Pancreas (tissue), 10 donors: ENCODE measurements around the gene C17orf114.

Source experiments
- ATAC-seq, 4 donors: fragments of 200-7000 bp; cut with Tn5 transposase; one replicate each; pipeline versions ENCODE4 v1.8.0 to v1.9.1; 2020; ENCODE audit warnings: mild to moderate bottlenecking in 4 of 4, moderate library complexity in 4 of 4
- DNase-seq, 6 donors: peaks; one replicate each; pipeline ENCODE4 v3.0.0-alpha.2; 2020
- FAIRE-seq: peaks from 2 replicates; lab custom pipeline; 2012; peaks lifted over from hg19 to GRCh38; lab: Jason Lieb, UNC
- H3K27ac ChIP-seq, 4 donors: fragments of 200-600 bp; sonication (generic); 1 replicate in 3 of 4; 2 replicates in 1 of 4; pipeline versions ENCODE4 v1.5.0 to v1.8.0; 2020
- H3K27me3 ChIP-seq, 4 donors: fragments of 200-600 bp; one replicate each; pipeline ENCODE4 v1.8.0; 2021
- H3K36me3 ChIP-seq, 3 donors: fragments of 200-600 bp; sonication (generic) in 1 of 3; one replicate each; pipeline versions ENCODE4 v1.5.0 to v1.8.0; 2020 to 2021
- H3K4me1 ChIP-seq, 3 donors: fragments of 200-600 bp; one replicate each; pipeline ENCODE4 v1.8.0; 2021
- H3K4me3 ChIP-seq, 4 donors: fragments of 200-600 bp; sonication (generic) in 2 of 4; one replicate each; pipeline versions ENCODE4 v1.5.0 to v1.8.0; 2020 to 2021
- H3K9me3 ChIP-seq, 4 donors: fragments of 200-600 bp; one replicate each; pipeline ENCODE4 v1.8.0; 2021
- WGBS, 2 donors: extraction: QIAGEN DNeasy Blood & Tissue Kit; methylation state at CpG; one replicate each; pipeline ENCODE4 v1.1.7; 2013; 5-methylcytosine and 5-hydroxymethylcytosine counted together
- intact Hi-C, 3 donors: fragments of 100-400 bp; cut with DNase I; formaldehyde crosslinking; loops; one replicate each; pipeline versions ENCODE4 v1.11.1 to v1.14.2; 2022
- TF ChIP-seq, protein P1 (sequence below), 4 donors: fragments of 200-600 bp; sonication (generic) in 3 of 4; IDR thresholded peaks; one replicate each; pipeline versions ENCODE4 v1.5.0 to v1.8.0; 2021; ENCODE audit warnings: antibody characterized with exemption in 4 of 4
- donor health status: healthy with polysubstance abuse.
- donor health status: DM: no; HTN: no; CAD: no; lungs with moderate emphysema.
- donor health status: DM: no; HTN: no; CAD: no.
- donor health status: control.
- donor health status: control.
- donor health status: Bipolar disorder and iron deficiency.
- donor health status: DM: yes; HTN: yes; CAD: no.
- donor health status: DM: no; HTN: no; CAD: no.
- donor health status: DM: no; HTN: no; CAD: no.
- donor health status: DM: yes; HTN: yes; CAD: no.

C17orf114 gene

DNA sequence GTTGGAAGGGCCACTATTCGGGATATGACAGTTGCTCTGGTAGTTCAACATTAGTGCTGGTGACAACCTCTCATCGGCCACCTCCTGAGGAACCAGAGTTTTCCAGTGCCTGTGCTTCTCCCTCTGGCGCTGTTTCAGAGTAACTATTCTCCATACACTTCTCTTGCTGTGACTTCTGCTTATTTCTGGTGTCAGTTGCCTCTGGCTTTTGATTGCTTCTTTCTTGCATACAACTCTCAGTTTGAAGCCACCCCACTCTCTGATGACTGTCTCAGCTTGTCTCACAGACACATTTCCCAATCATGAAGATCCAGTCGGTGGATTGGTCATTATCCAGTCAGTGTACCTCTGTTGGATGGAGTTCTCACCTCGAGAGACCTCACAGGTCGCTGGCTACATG is 33.8 kb downstream of the C17orf114 start:
- no peaks in the 10 kb centered on the region for H3K36me3 ChIP-seq
- H3K4me3 ChIP-seq: no peak overlapping the region
- 61 to 74% methylated on average over 6 of the region's 6 CpGs for WGBS, 2 donors
- ATAC-seq (peak in 1 of 4 donors; percentile 8), FAIRE-seq (no peak), DNase-seq (no peak)
- no peak overlapping the region for H3K27ac ChIP-seq
- TF ChIP-seq, protein P1, sequence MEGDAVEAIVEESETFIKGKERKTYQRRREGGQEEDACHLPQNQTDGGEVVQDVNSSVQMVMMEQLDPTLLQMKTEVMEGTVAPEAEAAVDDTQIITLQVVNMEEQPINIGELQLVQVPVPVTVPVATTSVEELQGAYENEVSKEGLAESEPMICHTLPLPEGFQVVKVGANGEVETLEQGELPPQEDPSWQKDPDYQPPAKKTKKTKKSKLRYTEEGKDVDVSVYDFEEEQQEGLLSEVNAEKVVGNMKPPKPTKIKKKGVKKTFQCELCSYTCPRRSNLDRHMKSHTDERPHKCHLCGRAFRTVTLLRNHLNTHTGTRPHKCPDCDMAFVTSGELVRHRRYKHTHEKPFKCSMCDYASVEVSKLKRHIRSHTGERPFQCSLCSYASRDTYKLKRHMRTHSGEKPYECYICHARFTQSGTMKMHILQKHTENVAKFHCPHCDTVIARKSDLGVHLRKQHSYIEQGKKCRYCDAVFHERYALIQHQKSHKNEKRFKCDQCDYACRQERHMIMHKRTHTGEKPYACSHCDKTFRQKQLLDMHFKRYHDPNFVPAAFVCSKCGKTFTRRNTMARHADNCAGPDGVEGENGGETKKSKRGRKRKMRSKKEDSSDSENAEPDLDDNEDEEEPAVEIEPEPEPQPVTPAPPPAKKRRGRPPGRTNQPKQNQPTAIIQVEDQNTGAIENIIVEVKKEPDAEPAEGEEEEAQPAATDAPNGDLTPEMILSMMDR (IDR thresholded peaks at IDR 0.05): no peak
- H3K4me1 ChIP-seq: no peaks in the 10 kb centered on the region
- H3K27me3 ChIP-seq: no peaks in the 10 kb centered on the region
- intact Hi-C loops: no loop called here
- H3K9me3 ChIP-seq: no peaks in the 10 kb centered on the region

DNA sequence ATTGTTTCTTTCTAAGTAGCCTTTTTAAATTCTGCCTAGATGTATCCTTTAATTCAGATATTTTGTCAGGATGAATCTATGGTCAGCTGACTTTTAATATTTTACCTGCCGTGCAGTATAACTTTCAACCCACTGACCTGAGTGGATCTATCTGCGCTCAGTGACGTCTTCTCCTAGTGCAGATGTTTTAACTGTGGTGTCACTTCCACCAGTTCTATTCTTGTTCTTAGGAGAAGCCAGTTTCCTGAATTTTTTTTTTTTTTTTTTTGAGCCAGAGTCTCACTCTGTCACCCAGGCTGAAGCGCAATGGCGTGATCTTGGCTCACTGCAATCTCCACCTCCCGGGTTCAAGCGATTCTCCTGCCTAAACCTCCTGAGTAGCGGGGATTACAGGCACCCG is 35.4 kb downstream of the C17orf114 start:
- H3K4me3 ChIP-seq: no peak overlapping the region
- FAIRE-seq (no peak), DNase-seq (no peak), ATAC-seq (peak in 2 of 4 donors; percentile 36 to 44)
- no peaks in the 10 kb centered on the region for H3K9me3 ChIP-seq
- 77 to 86% methylated on average over 9 of the region's 9 CpGs for whole genome bisulfite sequencing, 2 donors
- TF ChIP-seq, protein P1 (IDR thresholded peaks at IDR 0.05): no peak
- H3K27me3 ChIP-seq: no peaks in the 10 kb centered on the region
- peak overlapping the region in 1 of 4 donors; percentile 39 for H3K27ac ChIP-seq
- H3K4me1 ChIP-seq: no peaks in the 10 kb centered on the region
- H3K36me3 ChIP-seq: no peaks in the 10 kb centered on the region
- intact Hi-C loops: no loop called here

DNA sequence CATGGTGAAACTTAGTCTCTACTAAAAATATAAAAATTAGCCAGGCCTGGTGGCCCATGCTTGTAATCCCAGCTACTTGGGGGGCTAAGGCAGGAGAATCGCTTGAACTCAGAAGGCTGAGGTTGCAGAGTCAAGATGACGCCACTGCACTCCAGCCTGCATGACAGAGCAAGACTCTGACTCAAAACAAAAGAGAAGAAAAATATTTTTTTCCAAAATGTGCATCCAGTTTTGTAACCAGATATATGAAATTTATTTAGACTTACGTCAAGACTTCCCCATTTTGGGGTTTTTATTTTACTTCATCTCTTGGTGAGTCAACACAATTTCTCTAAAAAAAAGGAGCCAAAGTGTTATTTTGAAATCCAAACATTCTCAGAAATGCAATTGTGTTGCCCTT is 35.9 kb downstream of the C17orf114 start:
- 85 to 88% methylated on average over 3 of the region's 3 CpGs for WGBS, 2 donors
- no peak overlapping the region for H3K4me3 ChIP-seq
- peak overlapping the region in 2 of 4 donors; percentile 55 to 59 for H3K27ac ChIP-seq
- TF ChIP-seq, protein P1 (IDR thresholded peaks at IDR 0.05): no peak
- H3K9me3 ChIP-seq: no peaks in the 10 kb centered on the region
- DNase-seq (no peak), ATAC-seq (peak in 2 of 4 donors; percentile 56 to 57), FAIRE-seq (no peak)
- no peaks in the 10 kb centered on the region for H3K27me3 ChIP-seq
- H3K36me3 ChIP-seq: no peaks in the 10 kb centered on the region
- intact Hi-C loops: no loop called here
- H3K4me1 ChIP-seq: no peaks in the 10 kb centered on the region

DNA sequence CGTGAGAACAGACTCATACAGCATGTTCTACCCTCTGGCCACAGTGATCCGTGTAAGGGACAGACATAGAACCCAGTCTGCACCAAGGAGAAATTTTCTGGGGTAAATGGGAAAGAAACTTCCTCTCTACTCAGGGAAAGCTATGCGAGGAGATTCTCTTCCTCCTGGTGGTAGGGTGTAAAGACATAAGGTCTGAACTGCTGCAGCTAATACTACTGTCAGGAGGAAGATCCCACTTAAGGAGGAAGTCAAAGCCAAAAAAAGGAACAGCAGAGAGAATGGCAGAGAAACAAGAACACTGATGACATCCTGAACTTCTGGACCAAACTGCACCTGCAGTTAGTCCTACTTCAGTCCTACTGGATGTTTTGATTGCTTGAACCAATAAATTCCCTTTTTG is 37.5 kb downstream of the C17orf114 start:
- ATAC-seq (peak in 1 of 4 donors; percentile 72), DNase-seq (no peak), FAIRE-seq (no peak)
- H3K4me3 ChIP-seq: no peak overlapping the region
- H3K27ac ChIP-seq: peak overlapping the region in 1 of 4 donors; percentile 15
- no peaks in the 10 kb centered on the region for H3K36me3 ChIP-seq
- H3K27me3 ChIP-seq: no peaks in the 10 kb centered on the region
- 61 to 75% methylated on average over 3 of the region's 3 CpGs for WGBS, 2 donors
- TF ChIP-seq, protein P1 (IDR thresholded peaks at IDR 0.05): no peak
- no peaks in the 10 kb centered on the region for H3K9me3 ChIP-seq
- H3K4me1 ChIP-seq: no peaks in the 10 kb centered on the region
- intact Hi-C loops: no loop called here

DNA sequence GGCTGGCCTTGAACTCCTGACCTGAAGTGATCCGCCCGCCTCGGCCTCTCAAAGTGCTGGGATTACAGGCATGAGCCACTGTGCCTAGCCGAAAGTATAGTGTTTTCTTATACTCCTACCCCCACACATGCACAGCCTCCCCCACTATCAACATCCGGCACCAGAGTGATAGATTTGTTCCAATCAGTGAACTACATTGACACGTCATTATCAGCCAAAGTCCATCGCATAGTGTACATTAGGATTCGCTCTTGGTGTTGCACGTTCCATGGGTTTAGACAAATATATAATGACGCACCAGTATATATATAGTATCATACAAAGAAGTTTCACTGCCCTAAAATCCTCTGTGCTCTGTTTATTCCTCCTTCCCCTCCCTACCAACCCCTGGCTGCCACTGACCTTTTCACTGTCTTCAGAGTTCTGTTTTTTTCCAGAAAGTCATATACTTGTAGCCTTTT is 42.3 kb downstream of the C17orf114 start:
- no peak for FAIRE-seq
- Histone ChIP-seq H3K9me3 (no peaks in the 10 kb centered on the region), H3K4me3 (no peak overlapping the region), H3K36me3 (no peaks in the 10 kb centered on the region), H3K27me3 (no peaks in the 10 kb centered on the region), H3K4me1 (no peaks in the 10 kb centered on the region), H3K27ac (no peak overlapping the region)
- intact Hi-C loops: no loop called here
- ATAC-seq: peak in 2 of 4 donors; percentile 71
- no peak for DNase-seq
- TF ChIP-seq, protein P1 (IDR thresholded peaks at IDR 0.05): no peak
- 37 to 57% methylated on average over 10 of the region's 10 CpGs for WGBS, 2 donors
